HepG2 (cell line): Measurements from ENCODE around the gene MROH2A. TPM values are rescaled to one million over a fixed set of nuclear protein-coding genes. Genes with fewer than 3 reads are reported as not detected.

ENCODE experiments used
- DPF2 ChIP-seq: sonication (generic); formaldehyde crosslinking; IDR thresholded peaks from 2 replicates; pipeline ENCODE4 v1.4.0; 2020; ENCODE audit warnings: mild to moderate bottlenecking, low read depth, missing genetic modification reagents, borderline replicate concordance
- MEIS1 ChIP-seq: sonication (generic); formaldehyde crosslinking; IDR thresholded peaks from 2 replicates; pipeline ENCODE4 v1.9.0; 2021; ENCODE audit warnings: mild to moderate bottlenecking, missing genetic modification reagents, moderate library complexity, borderline replicate concordance
- MIER3 ChIP-seq: IDR thresholded peaks from 2 replicates; pipeline ENCODE4 v1.6.1; 2016; ENCODE audit warnings: missing compliant biosample characterization, borderline replicate concordance
- PAXIP1 ChIP-seq: sonication (generic); formaldehyde crosslinking; conservative IDR thresholded peaks from 2 replicates; pipeline ENCODE4 v1.4.0; 2020; ENCODE audit warnings: mild to moderate bottlenecking, missing genetic modification reagents, moderate library complexity
- SOX13 ChIP-seq, 3 experiments: fragments of 450-650 bp in 1 of 3; sonication (generic) in 1 of 3; formaldehyde crosslinking in 1 of 3; IDR thresholded peaks in 2 of 3; conservative IDR thresholded peaks in 1 of 3; 2 replicates each; pipeline versions ENCODE4 v1.5.0 to v1.6.1; 2016 to 2020; ENCODE audit warnings: antibody characterized with exemption in 1 of 3, mild to moderate bottlenecking in 1 of 3, missing compliant biosample characterization in 1 of 3, missing genetic modification reagents in 1 of 3, moderate library complexity in 1 of 3
- ZNF318 ChIP-seq: sonication (generic); formaldehyde crosslinking; IDR thresholded peaks from 2 replicates; pipeline ENCODE4 v1.4.0; 2020; ENCODE audit warnings: mild to moderate bottlenecking, missing genetic modification reagents
- ZNF614 ChIP-seq: IDR thresholded peaks from 2 replicates; pipeline ENCODE4 v1.6.1; 2018; ENCODE audit warnings: missing biosample characterization, missing genetic modification reagents, inconsistent platforms, borderline replicate concordance
- ZSCAN29 ChIP-seq: sonication (generic); formaldehyde crosslinking; conservative IDR thresholded peaks from 2 replicates; pipeline ENCODE4 v1.4.0; 2020; ENCODE audit warnings: mild to moderate bottlenecking, missing genetic modification reagents
- polyA plus RNA-seq, 8 experiments: library from polyadenylated mRNA; depleted of rRNA in 3 of 8; stranded (reverse) in 7 of 8; unstranded in 1 of 8; fragments of >200 nt; fragmentation: Illumina TruSeq in 4 of 8; extraction: Trizol in 4 of 8; gene quantifications; 2 replicates each; pipeline versions ENCODE4 v1.2.1 to v1.2.3, GENCODE V29; 2011 to 2016; ENCODE audit warnings: low read depth in 4 of 8, missing spikeins in 1 of 8, mixed read lengths in 1 of 8; ENCODE audit not compliant: insufficient read depth in 1 of 8
- total RNA-seq, 5 experiments: library from RNA; depleted of rRNA; stranded (reverse); fragments of >200 nt; fragmentation: Illumina TruSeq; extraction: Trizol; gene quantifications; 2 replicates each; pipeline ENCODE4 v1.2.3, GENCODE V29; 2016; ENCODE audit warnings: low read depth in 1 of 5
- TF ChIP-seq, protein P1 (sequence below): sonication (generic); formaldehyde crosslinking; IDR thresholded peaks from 2 replicates; pipeline ENCODE4 v1.4.0; 2020; ENCODE audit warnings: missing genetic modification reagents
- TF ChIP-seq, protein P2 (sequence below): sonication (generic); formaldehyde crosslinking; IDR thresholded peaks from 2 replicates; pipeline ENCODE4 v1.9.0; 2022; ENCODE audit warnings: missing genetic modification reagents, mild to moderate bottlenecking, borderline replicate concordance

MROH2A gene
- total and polyA plus RNA-seq, 2 of the 13 experiments (the other 11 are each of a cell fraction or from before 2014, with no cell fraction given): 0.03 to 0.04 TPM

- TF ChIP-seq, protein P1, sequence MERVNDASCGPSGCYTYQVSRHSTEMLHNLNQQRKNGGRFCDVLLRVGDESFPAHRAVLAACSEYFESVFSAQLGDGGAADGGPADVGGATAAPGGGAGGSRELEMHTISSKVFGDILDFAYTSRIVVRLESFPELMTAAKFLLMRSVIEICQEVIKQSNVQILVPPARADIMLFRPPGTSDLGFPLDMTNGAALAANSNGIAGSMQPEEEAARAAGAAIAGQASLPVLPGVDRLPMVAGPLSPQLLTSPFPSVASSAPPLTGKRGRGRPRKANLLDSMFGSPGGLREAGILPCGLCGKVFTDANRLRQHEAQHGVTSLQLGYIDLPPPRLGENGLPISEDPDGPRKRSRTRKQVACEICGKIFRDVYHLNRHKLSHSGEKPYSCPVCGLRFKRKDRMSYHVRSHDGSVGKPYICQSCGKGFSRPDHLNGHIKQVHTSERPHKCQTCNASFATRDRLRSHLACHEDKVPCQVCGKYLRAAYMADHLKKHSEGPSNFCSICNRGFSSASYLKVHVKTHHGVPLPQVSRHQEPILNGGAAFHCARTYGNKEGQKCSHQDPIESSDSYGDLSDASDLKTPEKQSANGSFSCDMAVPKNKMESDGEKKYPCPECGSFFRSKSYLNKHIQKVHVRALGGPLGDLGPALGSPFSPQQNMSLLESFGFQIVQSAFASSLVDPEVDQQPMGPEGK (CRISPR knock-in tag): peak; percentile 20
- TF ChIP-seq ZNF614 (CRISPR knock-in tag) (peak; percentile 39; the same call in 1 of the 2 replicates), ZNF318 (CRISPR knock-in tag) (peak; percentile 63; the same call in 1 of the 2 replicates), SOX13 (IDR thresholded peaks at IDR 0.05) (peak; percentile 47; the same call in 1 of the 2 replicates), SOX13 (CRISPR knock-in tag; conservative IDR thresholded peaks at IDR 0.05 in 1 of 2, IDR thresholded peaks at IDR 0.05 in 1 of 2) (peak in 1 of 2 experiments; percentile 65; a peak in 2 of 4 replicates), ZSCAN29 (0 out of 2 replicates have a peak, but pooled peaks have one; percentile 92), DPF2 (CRISPR knock-in tag) (0 out of 2 replicates have a peak, but pooled peaks have one; percentile 53), PAXIP1 (CRISPR knock-in tag) (peak; percentile 84), MEIS1 (CRISPR knock-in tag) (peak; percentile 85; the same call in 1 of the 2 replicates), MIER3 (peak; percentile 48; the same call in 1 of the 2 replicates)
- TF ChIP-seq, protein P2, sequence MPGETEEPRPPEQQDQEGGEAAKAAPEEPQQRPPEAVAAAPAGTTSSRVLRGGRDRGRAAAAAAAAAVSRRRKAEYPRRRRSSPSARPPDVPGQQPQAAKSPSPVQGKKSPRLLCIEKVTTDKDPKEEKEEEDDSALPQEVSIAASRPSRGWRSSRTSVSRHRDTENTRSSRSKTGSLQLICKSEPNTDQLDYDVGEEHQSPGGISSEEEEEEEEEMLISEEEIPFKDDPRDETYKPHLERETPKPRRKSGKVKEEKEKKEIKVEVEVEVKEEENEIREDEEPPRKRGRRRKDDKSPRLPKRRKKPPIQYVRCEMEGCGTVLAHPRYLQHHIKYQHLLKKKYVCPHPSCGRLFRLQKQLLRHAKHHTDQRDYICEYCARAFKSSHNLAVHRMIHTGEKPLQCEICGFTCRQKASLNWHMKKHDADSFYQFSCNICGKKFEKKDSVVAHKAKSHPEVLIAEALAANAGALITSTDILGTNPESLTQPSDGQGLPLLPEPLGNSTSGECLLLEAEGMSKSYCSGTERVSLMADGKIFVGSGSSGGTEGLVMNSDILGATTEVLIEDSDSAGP (CRISPR knock-in tag): peak; percentile 67; the same call in 1 of the 2 replicates
Measured at GRCh38 chr2:233736868-233737653, 41.1 kb upstream of the MROH2A start (continued).
